Ectodermal cell (in vitro differentiated cells): ENCODE measurements around the gene TEX22.

Experiments used
- H3K27ac ChIP-seq: 2 replicates; pipeline ENCODE4 v1.7.0; 2013; ENCODE audit warnings: mild to moderate bottlenecking, low read depth, low read length; ENCODE audit not compliant: insufficient read depth, poor library complexity, severe bottlenecking
- H3K27me3 ChIP-seq: 2 replicates; pipeline ENCODE4 v1.7.0; 2013; ENCODE audit warnings: mild to moderate bottlenecking, low read length; ENCODE audit not compliant: insufficient read depth, control insufficient read depth, poor library complexity, severe bottlenecking
- H3K36me3 ChIP-seq: one replicate; pipeline ENCODE4 v1.7.0; 2013; ENCODE audit warnings: low read length; ENCODE audit not compliant: control insufficient read depth, insufficient read depth
- H3K4me1 ChIP-seq: one replicate; pipeline ENCODE4 v1.7.0; 2013; ENCODE audit warnings: low read length; ENCODE audit not compliant: control insufficient read depth, insufficient read depth
- H3K4me3 ChIP-seq: 2 replicates; pipeline ENCODE4 v1.7.0; 2013; ENCODE audit warnings: low read depth, low read length, control low read depth; ENCODE audit not compliant: insufficient read depth
- H3K9me3 ChIP-seq: 2 replicates; pipeline ENCODE4 v1.7.0; 2013; ENCODE audit warnings: mild to moderate bottlenecking, low read length, moderate library complexity; ENCODE audit not compliant: control insufficient read depth
- WGBS, 2 experiments: methylation state at CpG; one replicate each; pipeline ENCODE4 v1.1.7; 2013; ENCODE audit warnings: missing lambda C conversion rate in 2 of 2; 5-methylcytosine and 5-hydroxymethylcytosine counted together

Gene TEX22

DNA sequence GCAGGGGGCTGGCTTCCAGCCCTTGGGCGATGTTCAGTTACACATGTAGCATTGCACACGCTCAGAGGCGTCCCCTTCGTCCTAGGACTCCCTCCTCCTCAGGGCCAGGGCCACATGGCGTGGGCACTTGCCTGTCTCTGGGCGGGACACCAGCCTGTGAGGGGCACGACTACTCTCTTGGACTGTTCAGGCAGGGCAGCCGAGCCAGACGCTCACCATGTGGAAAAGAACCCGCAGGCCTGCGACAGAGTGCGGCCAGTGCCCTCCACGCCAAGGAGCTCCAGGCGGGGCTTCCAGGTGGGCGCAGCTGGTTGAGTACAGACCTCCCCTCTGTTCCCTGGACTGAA lies 42.2 kb downstream of the TEX22 start:
- Histone ChIP-seq H3K36me3 (peaks cover 3% of the 10 kb centered on the region), H3K4me1 (no peaks in the 10 kb centered on the region), H3K4me3 (no peak overlapping the region), H3K9me3 (no peaks in the 10 kb centered on the region), H3K27me3 (no peaks in the 10 kb centered on the region), H3K27ac (no peak overlapping the region)
- 96 to 97% methylated on average over 15 of the region's 15 CpGs for WGBS, 2 experiments

DNA sequence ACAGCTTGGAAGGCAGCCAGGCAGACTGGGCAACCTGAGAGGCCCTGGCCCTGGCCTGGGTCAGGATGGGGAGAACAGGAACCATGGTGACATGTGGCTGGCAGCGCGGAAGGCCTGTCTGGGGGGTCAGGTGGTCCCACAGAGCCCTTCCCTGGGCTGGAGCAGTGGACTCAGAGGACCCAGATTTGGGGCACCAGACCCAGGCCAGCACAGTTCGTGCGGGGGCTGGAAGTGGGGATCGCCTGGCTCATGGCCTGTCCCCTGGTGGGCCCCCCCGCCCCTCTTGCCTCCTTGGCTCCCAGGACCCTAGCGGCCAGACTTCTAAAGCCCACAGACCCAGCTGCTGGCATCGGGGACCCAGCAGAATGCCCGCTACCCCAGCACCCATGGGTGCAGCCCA lies 42.7 kb downstream of the TEX22 start:
- Histone ChIP-seq H3K36me3 (peaks cover 3% of the 10 kb centered on the region), H3K27me3 (no peaks in the 10 kb centered on the region), H3K27ac (no peak overlapping the region), H3K9me3 (no peaks in the 10 kb centered on the region), H3K4me3 (no peak overlapping the region), H3K4me1 (no peaks in the 10 kb centered on the region)
- 95 to 98% methylated on average over 9 of the region's 9 CpGs for WGBS, 2 experiments

DNA sequence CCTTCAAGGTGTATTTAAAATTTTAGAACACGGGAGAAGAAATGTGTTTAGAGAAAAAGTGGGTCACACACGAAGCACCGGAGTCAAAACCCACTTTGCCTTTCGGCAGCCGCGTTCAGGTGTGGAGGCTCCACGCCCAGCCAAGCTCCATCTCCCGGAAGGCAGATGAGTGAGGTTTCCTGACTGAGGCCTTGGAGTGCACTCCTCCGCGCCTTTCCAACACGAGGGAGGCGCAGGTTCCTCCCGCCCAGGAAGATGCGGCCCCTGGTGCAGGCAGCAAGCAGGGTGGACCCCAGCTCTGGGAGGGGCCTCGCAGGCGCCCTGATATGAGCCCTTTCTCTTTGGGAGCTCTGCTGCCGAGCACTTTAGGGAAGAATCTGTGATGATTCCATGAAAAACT lies 43.8 kb downstream of the TEX22 start:
- Histone ChIP-seq H3K27ac (no peak overlapping the region), H3K9me3 (no peaks in the 10 kb centered on the region), H3K27me3 (no peaks in the 10 kb centered on the region), H3K4me1 (no peaks in the 10 kb centered on the region), H3K36me3 (peaks cover 3% of the 10 kb centered on the region), H3K4me3 (no peak overlapping the region)
- 83 to 84% methylated on average over 17 of the region's 17 CpGs for WGBS, 2 experiments

DNA sequence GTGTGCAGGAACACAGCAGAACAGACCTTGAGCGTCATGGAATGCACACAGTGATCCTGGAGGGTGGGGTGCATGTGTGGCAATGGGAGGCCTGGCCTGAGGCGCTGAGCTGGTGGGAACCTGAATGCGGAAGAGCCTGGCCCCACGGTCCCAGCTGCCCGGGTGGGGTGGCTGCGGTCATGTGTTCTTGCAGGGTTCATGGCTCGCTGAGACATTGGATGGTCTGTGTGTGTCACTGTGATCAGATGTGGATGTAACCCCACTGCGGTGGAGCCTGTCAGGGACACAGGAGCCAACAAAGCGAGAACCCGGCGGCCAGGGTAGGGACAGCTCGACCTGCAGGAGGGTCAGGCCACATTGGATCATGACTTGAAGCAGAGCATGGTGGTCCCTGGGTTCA lies 44.5 kb downstream of the TEX22 start:
- no peaks in the 10 kb centered on the region for H3K27me3 ChIP-seq
- no peaks in the 10 kb centered on the region for H3K9me3 ChIP-seq
- H3K4me3 ChIP-seq, result no peak overlapping the region
- peaks cover 3% of the 10 kb centered on the region for H3K36me3 ChIP-seq
- no peak overlapping the region for H3K27ac ChIP-seq
- H3K4me1 ChIP-seq, result no peaks in the 10 kb centered on the region
- WGBS, 2 experiments, result 85 to 89% methylated on average over 12 of the region's 12 CpGs

DNA sequence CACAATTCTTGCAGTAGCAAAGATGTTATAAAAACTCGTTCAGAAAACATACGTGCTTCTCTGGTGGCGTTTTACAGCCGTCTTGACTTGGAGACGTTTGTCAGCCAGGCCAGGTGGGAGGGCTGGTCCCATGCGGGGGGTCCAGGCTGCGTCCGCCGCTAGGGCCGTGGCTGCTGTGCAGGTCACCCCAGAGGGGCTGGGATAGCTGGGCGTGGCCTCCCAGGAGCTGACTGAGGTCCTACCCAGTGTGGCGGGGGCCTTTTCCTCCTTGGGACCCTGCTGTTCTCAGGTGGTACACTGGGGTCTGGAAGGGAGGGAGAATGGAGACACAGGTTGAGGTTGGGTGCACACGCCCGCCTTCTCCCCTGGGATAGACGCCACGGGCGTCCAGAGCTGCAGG lies 46.5 kb downstream of the TEX22 start:
- Histone ChIP-seq H3K27me3 (no peaks in the 10 kb centered on the region), H3K4me3 (no peak overlapping the region), H3K27ac (no peak overlapping the region), H3K36me3 (peaks cover 5% of the 10 kb centered on the region), H3K4me1 (no peaks in the 10 kb centered on the region), H3K9me3 (no peaks in the 10 kb centered on the region)
- WGBS, 2 experiments, result 93 to 95% methylated on average over 17 of the region's 17 CpGs

DNA sequence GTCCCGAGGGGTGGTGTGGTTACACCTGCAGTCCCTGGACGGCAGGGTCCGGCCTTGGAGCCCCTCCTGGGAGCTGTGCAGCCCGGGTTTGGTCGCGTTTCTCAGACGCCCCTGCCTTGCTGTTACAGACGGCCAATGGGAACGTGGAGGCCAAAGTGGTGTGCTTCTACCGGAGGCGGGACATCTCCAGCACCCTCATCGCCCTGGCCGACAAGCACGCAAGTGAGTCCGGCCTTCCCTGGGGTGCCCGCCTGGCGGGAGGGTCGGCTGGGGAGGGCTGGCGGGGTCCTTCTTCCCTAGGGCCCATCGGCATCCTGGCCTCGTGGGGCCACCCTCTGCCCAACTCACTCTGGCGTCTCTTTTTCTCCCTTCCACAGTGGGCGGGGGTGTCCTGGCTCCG lies 47.0 kb downstream of the TEX22 start:
- Histone ChIP-seq H3K4me1 (no peaks in the 10 kb centered on the region), H3K36me3 (peaks cover 10% of the 10 kb centered on the region), H3K4me3 (no peak overlapping the region), H3K27ac (no peak overlapping the region), H3K27me3 (no peaks in the 10 kb centered on the region), H3K9me3 (no peaks in the 10 kb centered on the region)
- 92 to 93% methylated on average over 24 of the region's 24 CpGs for WGBS, 2 experiments

DNA sequence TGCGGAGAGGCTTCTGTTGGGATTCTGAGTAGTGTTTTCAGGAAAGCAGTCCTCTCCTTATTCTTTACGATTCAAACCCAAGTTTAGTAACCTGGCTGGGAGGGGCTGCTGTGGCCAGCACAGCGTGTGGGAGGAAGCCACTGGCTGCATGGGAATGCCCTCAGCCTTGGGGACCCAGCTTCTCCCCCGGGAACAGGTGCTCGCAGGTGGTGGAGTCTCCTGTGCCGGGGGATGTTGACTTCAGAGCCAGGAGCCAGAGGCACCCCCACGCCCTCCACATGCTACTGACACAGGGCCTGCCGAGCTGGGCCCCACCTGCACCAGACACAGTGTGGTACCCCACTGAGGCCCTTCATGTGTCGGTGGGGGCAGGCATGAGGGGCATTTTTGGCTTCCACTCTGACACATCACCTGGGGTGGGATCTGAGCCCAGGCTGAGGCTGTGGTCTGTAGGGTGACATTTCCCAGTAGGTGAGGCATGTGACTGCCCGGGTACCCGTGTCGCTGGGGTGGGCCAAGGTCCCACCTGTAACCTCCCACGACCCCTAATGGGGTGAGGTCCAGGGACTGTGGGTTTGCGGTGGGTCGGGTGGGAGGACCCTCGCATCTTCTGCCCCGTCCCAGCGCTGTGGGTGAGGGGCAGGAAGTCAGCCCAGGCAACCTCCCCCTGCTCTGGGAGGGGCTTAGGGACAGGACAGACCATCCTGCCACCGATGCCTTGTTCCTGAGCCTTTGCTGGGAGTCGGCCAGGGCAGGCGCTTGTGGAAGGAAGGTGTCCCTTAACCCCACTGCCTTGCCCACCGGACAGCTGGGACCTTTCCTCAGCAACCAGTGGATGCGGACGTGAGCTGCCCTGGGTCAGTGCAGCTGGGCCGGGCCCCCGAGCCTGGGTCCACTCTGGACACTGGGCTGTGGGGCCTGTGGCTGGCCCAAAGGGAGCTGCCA lies 47.8 kb downstream of the TEX22 start:
- peaks cover 17% of the 10 kb centered on the region for H3K36me3 ChIP-seq
- no peak overlapping the region for H3K27ac ChIP-seq
- WGBS, 2 experiments, result 95% methylated on average over 26 of the region's 26 CpGs
- H3K27me3 ChIP-seq, result no peaks in the 10 kb centered on the region
- no peaks in the 10 kb centered on the region for H3K9me3 ChIP-seq
- no peak overlapping the region for H3K4me3 ChIP-seq
- H3K4me1 ChIP-seq, result no peaks in the 10 kb centered on the region

DNA sequence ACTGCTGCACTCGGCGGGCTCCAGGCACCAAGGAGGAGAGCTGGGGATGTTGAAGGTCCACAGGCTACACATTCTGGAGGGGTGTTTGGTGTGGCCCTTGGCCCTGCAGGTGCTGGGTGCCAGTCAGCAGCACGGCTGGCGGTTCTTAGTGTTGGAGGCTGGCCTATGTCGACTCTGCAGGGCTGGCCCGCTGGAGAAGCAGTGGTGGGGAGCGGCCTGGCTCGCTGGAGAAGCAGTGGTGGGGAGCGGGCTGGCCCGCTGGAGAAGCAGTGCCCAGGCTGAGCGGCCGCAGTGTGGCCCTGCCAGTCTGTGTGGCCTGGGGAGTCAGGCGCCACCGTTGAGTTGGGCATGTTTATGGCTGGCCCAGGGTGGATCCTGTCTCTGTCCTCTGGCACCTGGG lies 48.6 kb downstream of the TEX22 start:
- WGBS, 2 experiments, result 88% methylated on average over 14 of the region's 14 CpGs
- Histone ChIP-seq H3K4me1 (no peaks in the 10 kb centered on the region), H3K36me3 (peaks cover 17% of the 10 kb centered on the region), H3K9me3 (no peaks in the 10 kb centered on the region), H3K27ac (no peak overlapping the region), H3K4me3 (no peak overlapping the region), H3K27me3 (no peaks in the 10 kb centered on the region)

DNA sequence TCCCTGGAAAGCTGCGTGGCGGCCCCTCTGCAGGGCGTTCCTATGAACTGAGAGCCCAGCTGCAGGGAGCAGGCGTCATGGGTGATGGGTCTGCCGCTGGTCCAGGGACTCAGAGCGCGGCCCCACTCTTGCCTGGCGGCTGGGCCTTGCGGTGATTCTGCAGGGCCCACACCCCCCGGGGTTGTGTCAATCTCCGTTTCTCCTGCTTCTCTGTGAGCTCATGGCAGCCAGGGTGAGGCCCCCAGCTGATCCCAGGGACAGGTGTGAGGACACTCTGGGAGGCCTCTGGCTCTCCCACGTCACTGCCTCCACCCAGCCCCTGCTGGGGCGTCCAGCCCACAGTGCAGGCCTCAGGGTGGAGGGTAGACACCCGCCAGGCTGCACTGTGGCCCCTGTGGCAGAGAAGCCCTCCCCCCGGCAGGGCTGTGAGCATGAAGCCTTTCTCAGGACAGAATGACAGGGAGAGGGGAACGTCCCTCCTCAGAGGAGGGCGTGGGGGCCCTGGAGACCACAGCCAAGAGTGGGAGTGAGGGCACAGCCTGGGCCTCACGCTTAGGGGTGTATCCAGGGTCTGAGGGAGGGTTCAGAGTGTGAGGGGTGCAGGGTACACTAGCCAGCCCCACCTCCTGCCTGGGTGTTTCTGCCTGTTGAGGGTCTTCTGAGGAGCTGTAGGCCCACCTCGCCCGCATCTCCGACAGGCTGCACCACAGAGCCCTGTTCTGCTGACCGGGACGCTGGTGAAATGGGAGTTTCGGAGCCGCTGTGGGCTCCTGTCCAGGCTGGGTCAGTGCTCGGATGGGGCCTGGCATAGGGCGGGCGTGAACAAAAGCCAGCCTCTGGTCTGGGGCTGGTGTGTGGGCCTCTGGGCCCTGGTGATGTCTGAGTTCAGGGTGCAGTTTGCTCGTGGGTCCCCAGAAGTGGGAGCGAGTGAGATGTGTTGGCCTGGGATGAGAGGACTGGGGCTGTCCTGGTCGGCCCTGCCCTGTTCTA lies 49.6 kb downstream of the TEX22 start:
- WGBS, 2 experiments, result 94% methylated on average over 31 of the region's 31 CpGs
- Histone ChIP-seq H3K4me1 (no peaks in the 10 kb centered on the region), H3K36me3 (peaks cover 15% of the 10 kb centered on the region), H3K9me3 (no peaks in the 10 kb centered on the region), H3K4me3 (no peak overlapping the region), H3K27ac (no peak overlapping the region), H3K27me3 (no peaks in the 10 kb centered on the region)

DNA sequence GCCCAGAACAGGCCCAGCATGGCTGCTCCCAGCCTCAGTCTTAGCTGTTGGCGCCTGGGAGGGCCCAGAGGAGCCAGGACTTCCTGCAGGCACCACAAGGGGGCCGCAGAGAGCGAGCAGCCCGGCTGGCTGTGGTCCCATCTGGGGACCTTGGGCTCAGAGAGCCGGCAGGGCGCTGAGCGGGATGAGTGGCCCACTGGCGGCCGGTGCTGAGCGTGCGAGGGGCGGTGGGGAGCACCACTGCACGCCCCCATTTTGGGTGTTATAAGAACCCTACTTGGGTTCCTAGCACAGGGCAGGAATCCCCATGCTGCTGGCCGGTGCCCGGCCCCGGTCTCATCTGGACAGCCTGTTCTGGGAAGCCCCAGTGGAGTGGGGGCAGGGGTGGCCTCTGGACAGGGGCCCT lies 50.4 kb downstream of the TEX22 start:
- no peak overlapping the region for H3K27ac ChIP-seq
- no peaks in the 10 kb centered on the region for H3K4me1 ChIP-seq
- H3K27me3 ChIP-seq, result no peaks in the 10 kb centered on the region
- H3K4me3 ChIP-seq, result no peak overlapping the region
- WGBS, 2 experiments, result 79 to 81% methylated on average over 16 of the region's 16 CpGs
- H3K9me3 ChIP-seq, result no peaks in the 10 kb centered on the region
- peaks cover 14% of the 10 kb centered on the region for H3K36me3 ChIP-seq
